AG10803 (cell line): ENCODE results near the gene C20orf204.
"Not testable (repeated sequence)": the region's sequence is repeated elsewhere in the genome, so short reads cannot be mapped to it uniquely, and the experiment has no call there.

Experiments used
- DNase-seq: peaks from one replicate; pipeline ENCODE4 v3.0.0; 2010; ENCODE audit warnings: low read depth
- H3K4me3 ChIP-seq: 2 replicates; pipeline ENCODE4 v1.5.1; 2011; ENCODE audit warnings: mild to moderate bottlenecking, low read length, control low read depth
- TF ChIP-seq, protein P1 (sequence below): conservative IDR thresholded peaks from 2 replicates; pipeline ENCODE4 v1.5.1; 2011; ENCODE audit warnings: mild to moderate bottlenecking, low read length, control low read depth, inconsistent platforms

C20orf204 gene

DNA sequence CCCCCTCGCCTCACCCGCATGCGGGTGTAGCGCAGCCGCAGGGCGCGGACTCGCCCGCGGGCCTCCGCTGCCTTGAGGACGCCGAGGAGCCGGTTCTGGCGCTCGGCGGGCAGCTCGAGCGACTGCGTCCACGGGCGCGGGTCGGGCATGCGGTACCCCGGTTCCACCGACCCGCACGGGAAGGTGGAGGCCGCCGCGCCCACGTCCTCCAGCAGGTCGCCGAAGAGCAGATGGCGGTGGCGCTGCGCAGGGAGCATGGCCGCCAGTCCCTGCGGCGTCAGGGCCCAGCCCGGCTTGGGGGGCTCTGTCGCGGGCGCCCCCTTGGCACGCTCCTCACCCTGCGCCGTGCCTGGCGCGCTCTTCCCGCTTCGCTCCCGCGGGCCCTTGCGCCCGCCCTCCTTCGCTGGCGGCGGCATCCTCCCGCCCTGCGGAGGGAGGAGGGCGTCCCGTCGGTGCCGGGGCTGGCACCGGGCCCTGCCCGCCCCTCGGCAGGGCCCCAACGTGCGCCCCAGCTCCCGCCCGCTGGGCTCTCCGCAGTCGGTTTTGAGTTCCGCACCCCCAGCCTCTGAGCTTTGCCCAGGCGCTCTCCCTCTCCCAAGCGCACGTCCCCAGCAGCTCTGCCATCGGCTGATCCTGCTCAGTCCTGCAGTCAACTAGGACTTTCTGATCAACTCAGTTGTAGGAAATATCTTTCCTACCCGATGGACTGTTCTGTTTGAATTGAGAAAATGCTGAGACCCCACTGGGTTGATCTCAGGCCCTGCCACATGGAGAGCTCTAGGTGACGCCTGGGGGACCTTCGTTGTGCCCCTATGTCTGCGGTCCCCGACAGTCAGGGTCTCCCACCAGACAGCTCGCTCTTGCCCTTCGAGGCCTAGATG lies 48.1 kb downstream of the C20orf204 start, which contains the start of gene LKAAEAR1:
Gene LKAAEAR1, minus strand, starts transcription at position 595 of the 881 bp plus-strand sequence. Its CDS starts 179 bp downstream, at position 416.
- H3K4me3 ChIP-seq = peak within 1 kb of the TSS; percentile 34
- DNase-seq = no peak
- TF ChIP-seq, protein P1, sequence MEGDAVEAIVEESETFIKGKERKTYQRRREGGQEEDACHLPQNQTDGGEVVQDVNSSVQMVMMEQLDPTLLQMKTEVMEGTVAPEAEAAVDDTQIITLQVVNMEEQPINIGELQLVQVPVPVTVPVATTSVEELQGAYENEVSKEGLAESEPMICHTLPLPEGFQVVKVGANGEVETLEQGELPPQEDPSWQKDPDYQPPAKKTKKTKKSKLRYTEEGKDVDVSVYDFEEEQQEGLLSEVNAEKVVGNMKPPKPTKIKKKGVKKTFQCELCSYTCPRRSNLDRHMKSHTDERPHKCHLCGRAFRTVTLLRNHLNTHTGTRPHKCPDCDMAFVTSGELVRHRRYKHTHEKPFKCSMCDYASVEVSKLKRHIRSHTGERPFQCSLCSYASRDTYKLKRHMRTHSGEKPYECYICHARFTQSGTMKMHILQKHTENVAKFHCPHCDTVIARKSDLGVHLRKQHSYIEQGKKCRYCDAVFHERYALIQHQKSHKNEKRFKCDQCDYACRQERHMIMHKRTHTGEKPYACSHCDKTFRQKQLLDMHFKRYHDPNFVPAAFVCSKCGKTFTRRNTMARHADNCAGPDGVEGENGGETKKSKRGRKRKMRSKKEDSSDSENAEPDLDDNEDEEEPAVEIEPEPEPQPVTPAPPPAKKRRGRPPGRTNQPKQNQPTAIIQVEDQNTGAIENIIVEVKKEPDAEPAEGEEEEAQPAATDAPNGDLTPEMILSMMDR = no peak

DNA sequence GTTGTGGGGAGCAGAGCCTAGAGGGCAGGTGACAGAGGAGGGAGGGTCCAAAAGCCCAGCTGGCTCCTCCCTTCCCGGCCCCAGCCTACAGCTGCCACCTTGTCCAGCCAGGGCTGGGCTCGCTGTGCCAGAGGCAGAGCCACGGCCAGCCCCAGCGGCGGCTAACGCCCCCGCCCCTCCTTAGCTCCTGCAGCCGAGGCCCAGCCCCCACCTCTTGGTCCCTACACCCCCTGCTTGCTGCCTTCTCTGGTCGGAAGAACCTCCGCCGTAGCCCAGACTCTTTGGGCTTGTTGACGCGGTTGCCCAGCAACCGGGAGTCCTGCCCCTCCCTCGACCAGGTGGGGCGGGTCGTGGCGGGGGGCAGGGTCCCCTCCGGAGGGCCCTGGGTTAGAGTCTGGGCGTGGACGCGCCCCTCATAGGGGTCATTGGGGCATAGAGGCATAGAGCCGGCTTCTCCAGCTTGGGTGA lies 48.7 kb downstream of the C20orf204 start:
- H3K4me3 ChIP-seq = no peak overlapping the region
- DNase-seq = no peak

DNA sequence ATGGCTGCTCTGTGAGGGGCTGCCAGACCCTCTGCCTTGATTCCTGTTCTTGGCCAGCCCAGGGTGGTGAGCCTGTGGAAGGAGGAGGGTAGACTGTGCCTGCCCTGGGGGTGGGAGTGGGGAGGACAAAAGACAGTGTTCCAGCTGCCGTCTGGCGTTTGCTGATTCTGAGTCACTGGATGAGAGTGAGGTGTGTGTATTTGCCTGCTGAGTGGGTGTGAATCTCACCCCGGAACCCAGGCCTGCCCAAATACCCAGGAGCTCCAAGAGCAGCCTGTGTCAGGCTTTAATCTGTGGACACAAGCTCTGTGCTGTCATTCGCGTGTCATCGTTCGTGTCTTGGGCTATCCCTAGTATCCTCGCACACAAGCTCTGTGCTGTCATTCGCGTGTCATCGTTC lies 50.8 kb downstream of the C20orf204 start:
- TF ChIP-seq, protein P1 = no peak
- DNase-seq = no peak

More for the DNA sequence above, 48.7 kb downstream of the C20orf204 start:
- TF ChIP-seq, protein P1 = no peak

DNA sequence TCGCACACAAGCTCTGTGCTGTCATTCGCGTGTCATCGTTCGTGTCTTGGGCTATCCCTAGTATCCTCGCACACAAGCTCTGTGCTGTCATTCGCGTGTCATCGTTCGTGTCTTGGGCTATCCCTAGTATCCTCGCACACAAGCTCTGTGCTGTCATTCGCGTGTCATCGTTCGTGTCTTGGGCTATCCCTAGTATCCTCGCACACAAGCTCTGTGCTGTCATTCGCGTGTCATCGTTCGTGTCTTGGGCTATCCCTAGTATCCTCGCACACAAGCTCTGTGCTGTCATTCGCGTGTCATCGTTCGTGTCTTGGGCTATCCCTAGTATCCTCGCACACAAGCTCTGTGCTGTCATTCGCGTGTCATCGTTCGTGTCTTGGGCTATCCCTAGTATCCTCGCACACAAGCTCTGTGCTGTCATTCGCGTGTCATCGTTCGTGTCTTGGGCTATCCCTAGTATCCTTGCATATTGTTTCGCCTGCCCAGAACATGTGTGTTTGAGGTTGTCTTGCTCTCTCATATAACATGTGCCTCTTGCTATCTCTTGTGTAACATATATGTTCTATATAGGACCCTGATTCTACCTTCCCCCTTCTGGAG lies 51.3 kb downstream of the C20orf204 start:
- not testable (repeated sequence) for DNase-seq, H3K4me3 ChIP-seq

More for the DNA sequence above, 50.8 kb downstream of the C20orf204 start:
- no peak overlapping the region for H3K4me3 ChIP-seq

- not testable (repeated sequence) for DNase-seq, H3K4me3 ChIP-seq
These were observed 52.6 kb downstream of the C20orf204 start for GRCh38 chr20:64088586-64088985.
